PC-3 (cell line): ENCODE data around the gene S100A4.

Source experiments
- EZH2 ChIP-seq: fragments of 300-600 bp; sonication (generic); IDR thresholded peaks from one replicate; pipeline ENCODE4 v1.6.1; 2017; ENCODE audit warnings: antibody characterized with exemption, mild to moderate bottlenecking, low read length; ENCODE audit not compliant: unreplicated experiment
- EZH2phosphoT487 ChIP-seq: fragments of 300-600 bp; sonication (generic); IDR thresholded peaks from 2 replicates; pipeline ENCODE4 v1.6.1; 2018; ENCODE audit warnings: mild to moderate bottlenecking, antibody characterized with exemption, low read length, borderline replicate concordance
- TF ChIP-seq, protein P1 (sequence below): fragments of 300-600 bp; sonication (generic); conservative IDR thresholded peaks from 2 replicates; pipeline ENCODE4 v1.5.1; 2017; ENCODE audit warnings: antibody characterized with exemption, low read depth, mild to moderate bottlenecking, low read length

DNA sequence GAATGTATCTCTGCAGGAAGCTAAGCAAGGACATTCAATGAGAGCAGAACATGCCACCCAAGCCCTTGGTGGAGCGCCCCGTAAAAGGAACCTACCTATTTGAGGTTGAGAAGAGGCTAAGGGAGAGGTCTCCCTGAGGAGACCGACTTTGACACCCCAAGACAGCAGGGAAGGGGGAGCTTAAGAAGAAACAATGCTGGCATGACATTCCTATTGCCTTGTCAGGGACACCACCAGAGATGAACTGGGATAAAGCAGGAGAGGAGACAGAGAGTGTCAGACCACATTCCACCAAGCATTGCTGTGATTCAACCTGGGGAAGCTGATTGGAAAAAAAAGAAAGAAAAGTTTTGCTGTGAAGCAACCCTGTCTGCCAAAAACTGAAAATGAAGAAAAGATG is 33.3 kb upstream of the S100A4 start:
- TF ChIP-seq, protein P1, sequence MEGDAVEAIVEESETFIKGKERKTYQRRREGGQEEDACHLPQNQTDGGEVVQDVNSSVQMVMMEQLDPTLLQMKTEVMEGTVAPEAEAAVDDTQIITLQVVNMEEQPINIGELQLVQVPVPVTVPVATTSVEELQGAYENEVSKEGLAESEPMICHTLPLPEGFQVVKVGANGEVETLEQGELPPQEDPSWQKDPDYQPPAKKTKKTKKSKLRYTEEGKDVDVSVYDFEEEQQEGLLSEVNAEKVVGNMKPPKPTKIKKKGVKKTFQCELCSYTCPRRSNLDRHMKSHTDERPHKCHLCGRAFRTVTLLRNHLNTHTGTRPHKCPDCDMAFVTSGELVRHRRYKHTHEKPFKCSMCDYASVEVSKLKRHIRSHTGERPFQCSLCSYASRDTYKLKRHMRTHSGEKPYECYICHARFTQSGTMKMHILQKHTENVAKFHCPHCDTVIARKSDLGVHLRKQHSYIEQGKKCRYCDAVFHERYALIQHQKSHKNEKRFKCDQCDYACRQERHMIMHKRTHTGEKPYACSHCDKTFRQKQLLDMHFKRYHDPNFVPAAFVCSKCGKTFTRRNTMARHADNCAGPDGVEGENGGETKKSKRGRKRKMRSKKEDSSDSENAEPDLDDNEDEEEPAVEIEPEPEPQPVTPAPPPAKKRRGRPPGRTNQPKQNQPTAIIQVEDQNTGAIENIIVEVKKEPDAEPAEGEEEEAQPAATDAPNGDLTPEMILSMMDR = no peak
- TF ChIP-seq EZH2 = no peak
- TF ChIP-seq EZH2phosphoT487 = no peak
